ENCODE data around the gene SEMA3E.

GRCh38 chr7:83419013-83419412 lies 229.9 kb downstream of the SEMA3E start:
- TF ChIP-seq CTCF (IDR thresholded peaks at IDR 0.05; ENCODE audit: insufficient read depth, low read length, poor library complexity, severe bottlenecking) (no peak), EZH2phosphoT487 (conservative IDR thresholded peaks at IDR 0.05; ENCODE audit: low read length) (no peak)
